EH (cell line): ENCODE measurements around the gene HIVEP3.
A peak's percentile ranks its signal among the peaks of the same experiment; 100 is the strongest.

Experiments
- DNase-seq: peaks from one replicate; pipeline ENCODE4 v3.0.0-alpha.2; 2015; ENCODE audit warnings: low read depth

The HIVEP3 gene

DNA sequence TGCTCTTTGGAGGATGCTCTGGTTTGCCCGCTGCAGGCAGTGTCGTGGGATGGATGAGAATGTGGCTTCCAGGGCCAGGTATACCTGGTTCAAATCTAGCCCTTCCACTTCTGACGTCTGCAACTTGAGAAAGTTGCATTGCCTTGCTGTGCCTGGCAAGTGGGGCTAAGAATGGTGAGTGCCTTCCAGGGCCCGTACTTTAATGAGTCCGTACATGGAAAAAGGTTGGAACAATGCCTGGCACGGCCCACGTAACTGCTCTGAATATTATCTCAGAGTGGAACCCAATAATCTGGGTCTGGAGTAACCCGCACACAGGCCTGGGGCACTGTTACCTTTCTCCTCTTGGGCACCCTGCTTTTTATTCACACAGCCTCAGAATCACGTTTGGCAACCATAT, 287.6 kb downstream of the HIVEP3 start:
- no peak for DNase-seq

DNA sequence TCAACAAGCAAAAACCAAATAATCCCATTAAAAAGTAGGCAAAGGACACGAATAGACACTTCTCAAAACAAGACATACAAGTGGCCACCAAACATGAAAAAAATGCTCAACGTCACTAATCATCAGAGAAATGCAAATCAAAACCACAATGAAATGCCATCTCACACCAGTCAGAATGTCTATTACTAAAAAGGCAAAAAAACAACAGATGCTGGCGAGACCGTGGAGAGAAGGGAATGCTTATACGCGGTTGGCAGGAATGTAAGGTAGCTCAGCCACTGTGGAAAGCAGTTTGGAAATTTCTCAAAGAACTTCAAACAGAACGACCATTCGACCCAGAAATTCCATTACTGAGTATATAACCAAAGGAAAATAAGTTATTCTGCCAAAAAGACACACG, 289.2 kb downstream of the HIVEP3 start:
- DNase-seq = peak; percentile 93

DNA sequence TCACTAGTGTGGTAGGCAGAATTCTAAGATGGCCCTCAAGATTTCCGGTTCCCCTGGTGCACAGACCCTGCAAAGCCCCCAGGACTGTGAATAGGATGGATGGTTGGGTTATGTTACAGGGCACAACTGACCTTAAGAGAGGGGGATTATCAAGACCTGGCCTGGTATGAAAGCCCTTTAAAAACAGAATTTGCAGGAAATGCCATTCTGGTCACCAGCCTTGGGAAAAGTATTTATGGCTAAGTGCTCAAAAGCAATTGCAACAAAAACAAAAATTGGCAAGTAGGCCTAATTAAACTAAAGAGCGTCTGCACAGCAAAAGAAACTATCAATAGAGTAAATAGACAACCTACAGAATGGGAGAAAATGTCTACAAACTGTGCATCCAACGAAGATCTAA, 289.6 kb downstream of the HIVEP3 start:
- DNase-seq = peak; percentile 75

DNA sequence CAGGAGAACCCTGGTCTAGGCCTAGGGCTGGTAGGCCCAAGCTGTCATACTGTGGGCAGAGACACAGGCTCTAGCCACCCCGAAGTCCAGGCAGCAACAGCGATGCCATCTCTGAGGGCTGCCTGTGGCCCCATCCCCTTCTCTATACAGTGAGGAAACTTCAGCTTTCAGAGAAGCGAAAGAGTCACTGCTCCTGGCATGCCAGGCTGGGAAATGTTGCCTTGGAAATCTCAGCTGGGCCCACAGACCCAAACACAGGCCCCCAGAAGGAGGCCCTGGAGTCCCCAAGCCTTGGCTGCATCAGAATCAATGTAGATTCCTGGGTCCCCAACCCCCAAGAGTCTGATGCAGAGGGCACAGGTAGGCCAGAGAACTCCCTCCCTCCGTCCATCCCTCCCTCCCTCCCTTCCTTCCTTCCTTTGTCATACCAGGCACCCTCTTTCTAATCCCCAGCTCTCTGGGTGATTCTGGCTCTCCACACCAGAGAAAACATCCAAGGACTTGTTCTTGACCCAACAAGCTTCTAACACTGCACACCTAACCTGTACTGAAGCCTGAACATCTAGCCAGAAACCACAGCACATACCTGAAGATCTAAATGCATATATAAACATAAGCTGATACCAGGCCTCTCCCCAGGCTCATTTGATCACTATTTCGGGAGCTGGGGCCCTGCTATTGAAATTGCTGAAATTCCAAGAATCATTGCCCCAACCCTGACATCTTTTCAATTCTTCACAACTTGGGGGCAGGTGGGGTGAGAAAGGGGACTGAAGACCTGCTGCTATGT, 291.0 kb downstream of the HIVEP3 start:
- peak; percentile 21 for DNase-seq

DNA sequence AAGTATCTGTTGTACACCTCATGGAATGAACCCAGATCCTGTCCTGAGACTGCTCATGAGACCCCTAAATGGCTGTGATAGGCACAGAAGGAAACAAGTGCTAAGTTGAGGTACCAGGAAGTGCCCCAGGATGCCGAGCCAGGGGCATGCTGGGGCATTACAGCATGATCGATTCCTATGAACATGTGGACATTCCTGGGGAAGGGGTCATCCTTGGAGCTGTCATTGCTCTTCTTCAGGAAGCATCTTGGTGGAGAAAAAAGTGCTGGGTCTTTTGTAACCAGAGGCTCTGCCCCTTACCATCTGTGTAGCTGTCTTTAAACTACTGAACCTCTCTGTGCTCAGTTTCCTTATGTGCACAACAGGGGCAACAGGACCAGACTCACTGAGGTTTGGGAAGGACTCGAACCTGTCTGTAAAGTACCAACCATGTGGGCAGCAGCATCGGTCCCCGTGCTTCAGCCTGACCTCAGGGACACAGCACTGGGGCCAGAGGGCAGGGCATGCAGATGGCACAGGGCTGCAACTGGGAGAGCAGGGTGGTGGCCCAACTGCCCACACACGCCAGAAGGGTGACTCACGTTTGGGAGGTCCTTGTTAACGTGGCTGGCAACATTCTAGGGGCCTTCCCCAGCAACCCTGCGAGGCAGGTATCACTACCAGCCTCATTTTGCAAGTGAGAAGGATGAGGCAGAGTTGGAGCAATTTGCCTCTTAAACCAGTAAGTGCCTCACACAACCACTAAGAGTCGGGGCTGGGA, 291.9 kb downstream of the HIVEP3 start:
- peak; percentile 59 for DNase-seq

DNA sequence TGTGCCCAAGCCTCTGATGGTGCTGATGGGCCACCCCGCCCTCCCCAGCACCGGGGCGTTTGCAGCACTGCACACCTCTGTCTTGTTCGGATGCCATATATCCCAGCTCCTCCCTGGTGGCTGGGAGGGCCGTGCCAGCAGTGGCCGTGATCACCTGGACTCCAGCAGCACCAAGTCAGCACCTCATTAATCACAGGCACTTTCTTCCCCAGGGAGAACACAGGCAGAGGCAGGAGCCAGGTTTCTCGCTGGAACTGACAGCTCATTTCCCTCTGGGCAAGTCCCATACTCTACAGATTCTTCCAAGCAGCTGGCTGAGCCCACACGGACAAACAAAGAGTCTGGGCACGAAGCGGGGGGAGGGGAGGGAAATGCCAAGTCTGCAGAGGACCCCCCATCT, 292.6 kb downstream of the HIVEP3 start:
- peak; percentile 49 for DNase-seq

DNA sequence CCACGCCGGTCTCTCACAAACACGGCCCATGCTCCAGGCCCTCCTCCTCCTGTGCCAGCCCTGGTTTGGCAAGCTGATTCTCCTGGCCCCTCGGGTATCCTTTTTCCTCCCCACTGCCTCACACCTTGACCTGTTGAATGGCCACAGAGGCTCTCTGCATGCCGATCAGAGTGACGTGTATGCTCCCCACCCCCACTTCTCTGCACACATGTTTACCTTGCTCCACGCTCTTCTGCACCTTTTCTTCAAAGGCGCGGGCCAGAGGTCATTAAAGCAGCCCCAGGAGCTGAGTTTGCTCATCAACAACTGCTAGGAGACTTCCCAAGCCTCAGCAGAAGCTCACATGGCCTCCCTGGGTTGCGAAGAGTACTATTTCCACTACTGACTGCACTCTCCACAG, 295.0 kb downstream of the HIVEP3 start:
- no peak for DNase-seq

DNA sequence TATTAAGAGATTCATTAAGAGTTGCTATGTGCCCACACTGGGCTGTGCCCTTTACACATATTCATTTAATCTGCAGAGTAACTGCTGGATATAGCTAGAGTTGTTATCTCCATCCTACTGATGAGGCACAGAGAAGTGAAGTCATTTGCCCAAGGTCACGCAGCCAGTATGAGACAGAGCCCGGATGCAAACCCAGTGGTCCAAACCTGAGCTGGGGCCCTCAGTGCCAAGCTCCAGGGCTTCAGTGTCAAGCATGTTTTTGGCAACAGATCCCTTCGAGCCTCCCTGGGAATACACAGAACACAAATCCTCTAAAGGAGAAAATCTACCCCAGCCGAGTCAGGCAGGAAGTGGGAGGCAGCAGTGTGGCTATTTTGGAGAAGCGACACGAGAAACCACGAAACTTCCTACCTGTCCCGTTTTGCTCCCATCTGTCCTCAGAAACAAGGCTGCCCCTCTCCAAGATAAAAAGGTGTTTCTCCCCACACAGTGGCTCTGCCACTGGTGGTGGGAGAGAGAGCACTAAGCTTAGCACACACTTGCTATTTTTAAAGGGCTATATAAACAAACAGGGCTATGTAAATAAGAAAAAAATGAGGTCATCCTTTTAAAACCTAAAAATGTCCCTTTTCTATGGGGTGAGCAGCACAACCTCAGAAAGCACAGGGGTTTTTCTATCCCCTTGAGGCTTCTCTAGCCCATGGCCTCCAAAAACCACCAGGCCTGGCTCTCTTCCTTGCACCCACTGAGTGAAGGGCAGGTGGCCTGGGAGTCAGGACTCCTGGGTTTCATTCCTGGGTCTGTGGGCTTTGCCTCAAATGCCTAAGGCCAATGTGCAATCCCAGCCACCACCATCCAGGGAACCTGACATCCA, 295.6 kb downstream of the HIVEP3 start:
- DNase-seq = peak; percentile 60

DNA sequence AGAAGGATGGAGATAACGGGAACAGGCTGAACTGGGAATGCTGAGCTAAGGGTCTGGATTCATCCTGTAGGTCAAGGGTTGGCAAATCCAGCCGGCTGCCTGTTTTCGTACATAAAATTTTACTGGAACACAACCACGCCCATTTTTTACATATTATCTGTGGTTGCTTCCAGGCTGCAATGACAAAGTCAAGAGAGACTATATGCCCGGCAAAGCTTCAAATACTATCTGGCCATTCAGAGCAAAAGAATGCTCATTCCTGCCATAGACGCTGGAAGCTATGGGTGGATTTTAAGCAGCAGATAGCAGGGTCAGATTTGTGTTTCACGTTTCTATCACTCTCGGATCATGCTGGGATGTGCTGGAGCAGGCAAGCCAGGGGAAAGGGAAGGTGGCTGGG, 296.3 kb downstream of the HIVEP3 start:
- peak; percentile 90 for DNase-seq

DNA sequence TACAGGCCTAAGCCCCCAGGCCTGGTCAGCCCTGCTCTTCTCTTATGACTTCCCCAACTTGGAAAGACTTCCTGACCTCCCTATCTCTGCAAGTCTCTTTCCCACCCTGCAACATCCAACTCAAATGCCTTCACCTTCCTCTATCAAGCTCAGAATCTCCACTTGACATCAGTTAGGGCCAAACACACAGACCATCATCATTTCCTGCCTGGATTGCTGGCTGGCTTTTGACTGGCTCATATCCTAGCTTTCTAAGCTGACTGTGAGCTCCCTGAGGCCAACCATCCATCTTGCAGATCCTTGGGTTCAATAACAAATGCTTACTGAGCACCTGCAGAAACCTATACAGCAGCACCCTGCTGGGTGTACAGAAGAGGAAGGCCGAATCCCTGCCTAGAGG, 296.9 kb downstream of the HIVEP3 start:
- DNase-seq = no peak

DNA sequence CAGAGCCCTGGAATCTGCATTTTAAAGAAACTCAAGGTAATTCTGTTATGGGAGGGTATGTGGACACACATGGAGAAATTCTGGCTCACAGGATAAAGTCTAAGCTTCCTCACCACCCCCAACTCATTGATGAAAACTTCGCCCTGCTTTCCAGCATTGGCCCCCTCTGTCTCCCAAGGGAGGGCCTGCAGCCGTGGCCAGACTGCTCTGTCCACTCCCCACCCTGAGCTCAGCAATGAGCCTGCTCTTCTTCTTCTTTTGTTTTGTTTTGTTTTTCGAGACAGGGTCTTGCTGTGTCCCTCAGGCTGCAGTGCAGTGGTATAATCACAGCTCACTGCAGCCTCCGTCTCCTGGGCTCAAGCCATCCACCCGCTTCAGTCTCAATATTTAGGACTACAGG, 297.5 kb downstream of the HIVEP3 start:
- no peak for DNase-seq

DNA sequence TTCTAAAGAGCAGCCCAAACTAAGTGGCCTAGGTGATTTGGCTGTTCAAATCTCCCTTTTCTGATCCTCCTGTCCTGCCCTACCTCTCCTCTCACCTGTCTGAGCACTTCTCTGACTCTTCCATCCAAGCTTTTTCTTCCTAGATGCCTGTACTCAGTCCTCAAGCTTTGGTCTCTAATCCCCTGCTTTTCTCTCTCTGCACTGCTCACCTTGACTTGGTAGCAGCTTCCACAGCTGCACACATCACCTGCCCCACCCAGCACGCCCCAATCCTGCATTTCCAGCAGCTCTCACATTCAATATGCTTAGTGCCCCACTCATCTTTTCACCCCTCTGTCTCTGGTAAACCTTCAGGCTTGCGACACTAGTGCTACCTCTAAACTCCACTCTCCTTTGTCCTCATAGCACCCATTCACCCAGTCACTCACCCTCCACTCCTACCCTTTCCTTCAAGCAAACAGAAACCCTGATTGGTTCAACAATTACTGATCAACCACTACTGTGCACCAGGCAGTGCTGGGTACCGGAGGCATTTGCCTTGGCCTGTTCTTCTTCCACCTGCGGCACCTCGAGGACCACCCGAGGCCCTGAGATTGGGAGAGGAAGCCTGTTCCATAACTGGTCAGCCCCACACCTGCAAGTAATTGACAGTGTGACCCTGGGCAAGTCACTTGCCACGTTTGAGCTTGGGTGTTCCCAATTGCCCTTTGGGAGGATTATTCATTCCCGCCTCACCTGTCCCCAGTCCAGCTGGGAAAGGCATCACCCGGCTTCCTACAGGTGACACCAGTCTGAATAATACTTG, 298.2 kb downstream of the HIVEP3 start:
- DNase-seq = no peak

DNA sequence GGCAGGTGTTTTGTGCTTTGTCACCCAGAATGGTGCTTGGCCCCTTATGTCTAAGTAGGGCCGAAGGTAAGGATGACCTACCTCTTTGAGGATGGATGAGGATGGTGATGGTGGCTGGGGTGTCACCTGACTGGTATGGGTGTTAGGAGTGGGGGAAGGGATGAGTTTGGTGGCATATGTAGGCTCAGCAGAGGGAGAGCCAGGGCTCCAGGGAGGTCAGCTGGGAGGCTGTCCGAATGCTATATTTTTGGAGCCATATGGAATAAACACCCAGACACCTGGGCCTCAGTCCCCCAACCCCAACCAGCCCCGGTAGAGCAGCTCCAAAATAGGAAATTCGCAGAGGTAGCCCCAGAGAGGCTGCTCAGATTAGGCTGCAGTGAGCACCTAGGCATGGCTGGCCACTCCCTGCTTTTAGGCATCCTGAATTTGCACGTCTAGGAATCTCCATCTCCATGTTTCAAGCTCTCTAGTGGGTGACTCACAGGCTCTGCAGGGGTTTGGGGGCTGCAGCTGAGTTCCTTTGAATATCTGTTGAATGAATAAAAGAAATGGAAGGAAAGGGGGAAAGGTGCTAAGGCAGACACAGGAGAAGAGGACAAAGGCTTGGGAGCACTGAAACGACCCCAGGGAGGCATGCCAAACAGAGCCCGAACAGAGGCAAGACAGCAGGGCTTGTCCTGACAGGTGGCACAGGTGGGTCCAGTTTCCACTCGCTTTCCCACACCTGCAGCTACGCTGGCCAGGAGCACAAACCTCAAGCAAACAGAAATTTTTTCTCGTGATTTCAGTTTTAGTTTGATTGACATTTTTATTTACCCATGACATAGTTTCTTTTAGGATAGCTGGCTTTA, 299.0 kb downstream of the HIVEP3 start:
- peak; percentile 35 for DNase-seq

DNA sequence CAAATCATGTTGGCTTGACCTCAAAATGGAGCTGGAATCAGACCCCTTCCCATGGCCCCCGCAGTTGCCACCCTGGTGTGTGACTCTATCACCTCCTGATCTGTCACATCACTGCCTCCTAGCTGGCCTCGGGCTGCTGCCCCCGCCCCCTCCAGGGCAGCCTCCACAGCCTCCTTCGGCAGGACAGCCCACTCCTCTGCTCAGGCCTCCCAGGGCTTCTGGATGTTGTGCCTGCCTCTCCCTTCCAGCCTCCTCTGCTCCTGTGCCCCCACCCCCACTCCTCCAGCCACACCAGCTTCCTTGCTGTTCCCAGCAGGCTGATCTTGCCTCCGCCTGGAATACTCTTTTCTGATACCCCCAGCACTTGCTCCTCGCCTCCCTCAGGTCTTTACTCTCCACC, 299.9 kb downstream of the HIVEP3 start:
- DNase-seq = no peak

DNA sequence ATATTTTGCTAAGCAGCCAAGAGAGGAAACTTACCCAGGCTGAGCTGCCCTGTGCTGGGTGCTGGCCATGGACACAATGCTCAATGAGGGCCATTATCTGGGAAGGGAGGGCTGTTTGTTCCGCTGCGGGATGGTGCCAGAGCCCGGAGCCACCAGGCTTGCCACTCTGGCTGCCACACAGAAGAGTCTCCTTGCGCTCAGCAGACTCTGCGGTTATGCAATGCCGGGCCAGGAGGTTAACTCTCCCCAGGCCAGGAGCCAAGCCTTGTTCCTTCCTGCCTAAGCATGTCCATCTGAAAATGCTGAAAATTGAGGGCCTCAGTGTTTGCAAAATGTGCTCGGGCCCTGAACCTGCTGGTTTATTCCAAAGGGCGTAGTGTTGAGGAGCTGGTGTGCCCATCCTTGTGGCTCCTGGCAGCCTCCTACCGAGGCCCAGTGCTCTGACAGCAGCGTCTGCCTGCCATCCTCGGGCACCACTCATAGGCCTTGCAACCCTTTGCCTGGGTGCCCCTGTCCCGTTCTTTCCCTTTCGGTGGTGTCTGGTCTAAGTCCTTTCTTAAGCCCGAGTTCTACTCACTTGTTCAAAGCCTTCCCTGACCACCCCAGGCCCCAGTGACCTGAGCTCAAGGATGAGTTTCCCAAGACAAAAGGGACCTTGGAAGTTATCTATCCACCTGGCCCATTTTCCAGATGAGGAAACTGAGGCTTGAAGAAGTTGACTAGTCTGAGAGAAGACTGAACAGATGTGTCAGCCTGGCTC, 300.5 kb downstream of the HIVEP3 start:
- DNase-seq = peak; percentile 37

DNA sequence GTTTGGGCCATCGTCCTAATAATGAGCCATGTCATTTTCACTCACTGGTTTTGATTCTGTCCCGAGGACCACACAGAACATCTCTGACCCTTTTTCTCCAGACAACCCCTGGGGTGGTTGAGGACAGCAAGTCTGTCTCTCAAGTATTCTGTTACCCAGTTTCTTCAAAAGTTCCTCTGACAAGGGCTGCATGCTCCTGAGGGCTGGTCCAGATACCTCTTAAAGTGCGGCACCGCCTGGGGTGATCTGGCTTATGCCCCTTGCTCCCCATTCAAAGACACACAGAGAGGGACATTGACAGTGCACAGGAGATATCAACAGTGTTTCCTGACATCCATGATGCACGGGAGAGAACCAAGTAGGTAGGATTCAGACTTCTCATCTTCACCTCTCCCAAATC, 301.4 kb downstream of the HIVEP3 start:
- DNase-seq = no peak

DNA sequence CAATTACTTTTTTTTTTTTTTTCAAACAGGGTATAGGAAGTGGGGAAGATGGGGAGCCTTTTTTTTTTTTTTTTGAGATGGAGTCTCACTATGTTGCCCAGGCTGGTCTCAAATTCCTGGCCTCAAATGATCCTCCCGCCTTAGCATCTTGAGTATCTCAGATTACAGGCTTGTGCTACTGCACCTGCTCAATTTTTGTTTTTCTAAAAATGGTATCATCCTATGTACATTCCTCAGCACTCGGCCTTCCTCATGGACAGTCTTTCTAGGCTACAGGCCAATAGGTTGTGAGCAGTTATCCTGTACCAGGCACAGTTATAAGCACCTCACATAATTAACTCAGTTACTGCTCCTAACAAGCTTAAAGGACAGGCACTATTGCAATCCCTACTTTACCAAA, 302.2 kb downstream of the HIVEP3 start:
- DNase-seq = no peak

DNA sequence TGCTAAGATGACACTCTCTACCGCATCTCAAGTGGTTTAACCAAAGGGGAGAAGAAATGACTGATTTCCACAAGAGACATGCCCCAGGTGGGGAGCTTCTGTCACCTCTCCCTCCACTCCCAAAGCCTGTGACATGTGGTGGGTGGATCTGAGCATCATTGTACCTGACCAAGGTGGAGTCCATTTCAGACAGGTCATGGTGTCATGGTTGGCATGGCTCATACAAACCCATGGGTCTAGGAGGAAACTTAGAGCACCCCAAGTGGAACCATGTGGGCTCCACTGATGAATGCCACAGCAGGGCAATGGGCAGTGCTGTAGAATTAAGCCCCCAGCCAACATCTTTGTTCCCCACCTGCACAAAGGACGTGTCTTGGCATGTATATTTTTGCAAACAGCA, 302.7 kb downstream of the HIVEP3 start:
- DNase-seq = no peak

DNA sequence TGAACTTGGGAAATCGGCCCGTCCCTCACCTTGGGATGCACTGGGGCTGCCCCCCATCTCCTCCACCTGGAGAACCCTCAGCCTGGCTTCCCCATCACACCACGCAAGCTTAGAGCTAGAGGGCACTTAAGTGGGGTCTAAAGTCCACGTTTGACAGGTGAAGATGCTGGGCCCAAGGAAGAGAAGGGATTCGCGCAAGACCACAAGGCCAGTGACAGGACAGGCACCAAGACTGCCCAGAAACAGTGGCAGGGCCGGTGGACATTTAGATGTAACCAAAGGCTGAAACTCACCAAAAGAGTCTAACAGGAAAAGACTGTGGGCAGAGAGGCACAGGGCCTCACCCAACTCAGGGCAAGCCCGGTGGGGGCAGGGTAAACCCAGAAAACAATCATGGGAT, 303.4 kb downstream of the HIVEP3 start:
- DNase-seq = no peak

DNA sequence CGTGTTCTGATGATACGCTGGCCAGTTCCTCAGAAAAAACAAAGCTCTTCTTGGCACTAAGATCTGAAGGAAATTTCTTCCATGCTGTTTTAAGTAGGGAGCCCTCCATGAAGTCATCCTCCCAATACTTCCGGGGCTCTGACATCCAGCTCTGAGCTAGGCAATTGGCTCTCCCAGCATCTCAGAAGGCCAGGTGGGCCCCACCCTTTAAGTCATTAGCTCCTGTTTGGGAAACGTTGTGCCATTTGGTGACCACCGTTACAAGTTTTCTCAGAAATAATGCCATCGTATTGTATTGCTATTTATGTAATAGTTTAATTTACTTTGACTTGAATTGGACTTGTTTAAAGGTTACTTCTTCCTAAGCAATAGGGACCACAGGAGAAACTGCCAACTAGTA, 303.9 kb downstream of the HIVEP3 start:
- no peak for DNase-seq
